HCT116 (cell line): ENCODE measurements around the gene LY86. TPM values are rescaled to one million over a fixed set of nuclear protein-coding genes. Genes with fewer than 3 reads are reported as not detected.

ENCODE experiments used
- ATAC-seq: fragments of 200-7000 bp; cut with Tn5 transposase; 2 replicates; pipeline ENCODE4 v1.9.1; 2020; ENCODE audit warnings: mild to moderate bottlenecking, moderate library complexity
- BruUV-seq: library from RNA; stranded (reverse); fragments of 400-500 nt; replicated peaks from 2 replicates; lab custom pipeline; 2021; lab: Mats Ljungman, UMichigan
- CTCF ChIA-PET: fragments of 300-600 bp; sonication (Branson Sonifier 250); formaldehyde crosslinking; loops from one replicate; lab custom pipeline; 2021; ENCODE audit warnings: antibody characterized with exemption; lab: Charles Lee
- POLR2A ChIA-PET: fragments of 300-600, 350-600 bp; sonication (Branson Sonifier 250); formaldehyde crosslinking; loops from one replicate; lab custom pipeline; 2021; ENCODE audit warnings: antibody characterized with exemption; lab: Charles Lee
- RAD21 ChIA-PET, 2 experiments: fragments of 300-600 bp; sonication (Branson Sonifier 250); formaldehyde crosslinking; loops; one replicate each; lab custom pipeline; 2023; ENCODE audit warnings: low total read pairs in 2 of 2; ENCODE audit not compliant: uncharacterized antibody in 2 of 2, unreplicated experiment in 2 of 2, low non-redundant PET in 1 of 2; lab: Charles Lee
- DNase-seq: peaks from one replicate; pipeline ENCODE4 v3.0.0-alpha.2; 2010; ENCODE audit warnings: low read depth, low spot score
- H2AFZ ChIP-seq: fragments of 200-600 bp; shearing (Covaris generic), sonication (generic); 2 replicates; pipeline ENCODE4 v1.6.1; 2017; ENCODE audit warnings: low read depth, mixed run types, mixed read lengths, antibody characterized with exemption, low read length; ENCODE audit not compliant: poor library complexity, severe bottlenecking
- H3K27ac ChIP-seq: 2 replicates; pipeline ENCODE4 v1.5.1; 2012; ENCODE audit warnings: low read depth, low read length
- H3K27me3 ChIP-seq: fragments of 200-600 bp; sonication (generic); 2 replicates; pipeline ENCODE4 v1.6.1; 2016; ENCODE audit warnings: mixed run types, low read length, mixed read lengths; ENCODE audit not compliant: insufficient read depth
- H3K36me3 ChIP-seq, 2 experiments: fragments of 200-500 bp in 1 of 2; fragments of 200-600 bp in 1 of 2; sonication (Bioruptor generic) in 1 of 2; sonication (generic) in 1 of 2; 2 replicates each; pipeline versions ENCODE4 v1.5.1 to v1.6.1; 2014 to 2016; ENCODE audit warnings: low read length in 2 of 2, inconsistent platforms in 1 of 2, mixed read lengths in 1 of 2, mixed run types in 1 of 2; ENCODE audit not compliant: insufficient read depth in 2 of 2, control insufficient read depth in 1 of 2
- H3K4me1 ChIP-seq, 2 experiments: fragments of 200-600 bp in 1 of 2; sonication (generic) in 1 of 2; 2 replicates each; pipeline versions ENCODE4 v1.5.1 to v1.6.1; 2012 to 2017; ENCODE audit warnings: low read length in 2 of 2, inconsistent platforms in 1 of 2, mild to moderate bottlenecking in 1 of 2, mixed read lengths in 1 of 2, mixed run types in 1 of 2, moderate library complexity in 1 of 2; ENCODE audit not compliant: insufficient read depth in 2 of 2, control insufficient read depth in 1 of 2
- H3K4me2 ChIP-seq: fragments of 200-600 bp; sonication (generic); 2 replicates; pipeline ENCODE4 v1.6.1; 2017; ENCODE audit warnings: mixed run types, low read length, mixed read lengths
- H3K4me3 ChIP-seq, 2 experiments: fragments of 200-600 bp in 1 of 2; sonication (generic) in 1 of 2; replicated peaks in 1 of 2; 2 replicates each; pipeline ENCODE4 v1.5.1; 2011 to 2016; ENCODE audit warnings: low read length in 2 of 2, control low read depth in 1 of 2, low read depth in 1 of 2, mild to moderate bottlenecking in 1 of 2, mixed read lengths in 1 of 2, mixed run types in 1 of 2
- H3K79me2 ChIP-seq: fragments of 200-600 bp; sonication (generic); 2 replicates; pipeline ENCODE4 v1.6.1; 2017; ENCODE audit warnings: mild to moderate bottlenecking, mixed run types, low read length, moderate library complexity, mixed read lengths; ENCODE audit not compliant: insufficient read depth
- H3K9ac ChIP-seq: fragments of 200-600 bp; sonication (generic); 2 replicates; pipeline ENCODE4 v1.6.1; 2016; ENCODE audit warnings: low read length, mixed read lengths
- H3K9me2 ChIP-seq: fragments of 200-600 bp; sonication (generic), shearing (Covaris generic); 2 replicates; pipeline ENCODE4 v1.6.1; 2017; ENCODE audit warnings: mixed run types, mild to moderate bottlenecking, moderate library complexity; ENCODE audit not compliant: insufficient read depth
- H3K9me3 ChIP-seq, 2 experiments: fragments of 200-500 bp in 1 of 2; fragments of 200-600 bp in 1 of 2; sonication (Bioruptor generic) in 1 of 2; sonication (generic) in 1 of 2; 2 replicates each; pipeline ENCODE4 v1.6.1; 2014 to 2017; ENCODE audit warnings: low read length in 2 of 2, mixed read lengths in 2 of 2, inconsistent platforms in 1 of 2, low read depth in 1 of 2, mild to moderate bottlenecking in 1 of 2, mixed run types in 1 of 2, moderate library complexity in 1 of 2; ENCODE audit not compliant: control insufficient read depth in 1 of 2, insufficient read depth in 1 of 2
- H4K20me1 ChIP-seq: fragments of 200-600 bp; sonication (generic), shearing (Covaris generic); 2 replicates; pipeline ENCODE4 v1.6.1; 2017; ENCODE audit warnings: mixed run types, mild to moderate bottlenecking, moderate library complexity; ENCODE audit not compliant: insufficient read depth
- ELF1 ChIP-seq: IDR thresholded peaks from 2 replicates; pipeline ENCODE4 v1.6.1; 2012; ENCODE audit warnings: low read depth, borderline replicate concordance
- ZNF274 ChIP-seq: fragments of 200-500 bp; sonication (Bioruptor generic); IDR thresholded peaks from 2 replicates; pipeline ENCODE4 v1.6.1; 2014; ENCODE audit warnings: mild to moderate bottlenecking, low read depth, low read length, inconsistent platforms
- intact Hi-C: fragments of 100-400 bp; cut with micrococcal nuclease; formaldehyde crosslinking; loops from 2 replicates; pipeline ENCODE4 v1.10.0; 2022
- total RNA-seq: library from RNA; stranded (reverse); gene quantifications from one replicate; pipeline ENCODE4 v1.2.1, GENCODE V29; 2021; ENCODE audit not compliant: unreplicated experiment
- TF ChIP-seq, protein P1 (sequence below): IDR thresholded peaks from 2 replicates; pipeline ENCODE4 v1.6.1; 2011; ENCODE audit warnings: mild to moderate bottlenecking, low read length, moderate library complexity; ENCODE audit not compliant: insufficient replicate concordance; ENCODE audit errors: extremely low read depth
- TF ChIP-seq, protein P2 (sequence below): IDR thresholded peaks from 2 replicates; pipeline ENCODE4 v1.6.1; 2012; ENCODE audit warnings: low read depth

The LY86 gene
- total RNA-seq, 1 experiment from 2014 or later = not detected

DNA sequence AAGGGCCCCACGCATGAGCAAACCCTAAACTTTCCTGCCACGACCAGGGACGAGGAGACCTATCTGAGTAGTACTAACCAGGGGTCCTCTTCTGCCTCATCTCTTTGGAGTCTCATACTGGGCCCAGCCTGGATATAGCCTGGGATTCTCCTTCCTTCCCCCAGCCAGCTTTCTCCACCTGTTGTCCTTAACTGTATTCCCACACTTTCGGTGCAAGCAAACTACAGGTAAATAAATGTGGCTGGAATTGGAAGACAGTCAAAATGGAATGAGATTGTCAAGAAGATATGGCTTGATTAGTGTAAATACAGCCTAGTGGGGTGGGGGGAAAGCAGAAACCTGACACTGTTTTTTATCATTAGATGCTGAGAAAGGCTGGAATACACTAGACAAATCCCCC, 23.5 kb upstream of the LY86 start (continued):
- TF ChIP-seq, protein P1, sequence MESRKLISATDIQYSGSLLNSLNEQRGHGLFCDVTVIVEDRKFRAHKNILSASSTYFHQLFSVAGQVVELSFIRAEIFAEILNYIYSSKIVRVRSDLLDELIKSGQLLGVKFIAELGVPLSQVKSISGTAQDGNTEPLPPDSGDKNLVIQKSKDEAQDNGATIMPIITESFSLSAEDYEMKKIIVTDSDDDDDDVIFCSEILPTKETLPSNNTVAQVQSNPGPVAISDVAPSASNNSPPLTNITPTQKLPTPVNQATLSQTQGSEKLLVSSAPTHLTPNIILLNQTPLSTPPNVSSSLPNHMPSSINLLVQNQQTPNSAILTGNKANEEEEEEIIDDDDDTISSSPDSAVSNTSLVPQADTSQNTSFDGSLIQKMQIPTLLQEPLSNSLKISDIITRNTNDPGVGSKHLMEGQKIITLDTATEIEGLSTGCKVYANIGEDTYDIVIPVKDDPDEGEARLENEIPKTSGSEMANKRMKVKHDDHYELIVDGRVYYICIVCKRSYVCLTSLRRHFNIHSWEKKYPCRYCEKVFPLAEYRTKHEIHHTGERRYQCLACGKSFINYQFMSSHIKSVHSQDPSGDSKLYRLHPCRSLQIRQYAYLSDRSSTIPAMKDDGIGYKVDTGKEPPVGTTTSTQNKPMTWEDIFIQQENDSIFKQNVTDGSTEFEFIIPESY = no peak
- no peak for TF ChIP-seq ZNF274

DNA sequence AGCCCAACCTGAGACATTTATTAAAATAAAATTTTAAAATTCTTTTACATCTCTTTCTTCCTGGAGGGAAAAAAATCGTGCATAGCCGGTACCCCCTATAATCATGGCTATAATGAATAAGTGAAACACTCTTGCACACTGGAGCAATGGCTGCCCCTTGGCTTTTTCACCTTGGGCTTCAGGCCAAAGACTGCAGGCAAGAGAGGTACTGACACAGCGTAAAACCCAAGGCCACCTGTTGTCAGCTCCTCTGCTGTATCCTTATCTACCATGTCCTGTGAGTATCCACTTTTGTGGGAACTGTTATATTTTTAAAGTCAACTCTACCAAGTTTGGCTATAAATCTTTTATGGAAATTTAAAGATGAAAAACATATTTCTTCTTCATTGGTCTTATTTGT, 23.0 kb upstream of the LY86 start:
- Histone ChIP-seq H3K79me2 (no peaks in the 10 kb centered on the region), H3K27me3 (peaks cover 27% of the 10 kb centered on the region), H3K4me1 (no peaks in the 10 kb centered on the region), H3K36me3 (no peaks in the 10 kb centered on the region)
- TF ChIP-seq, protein P2, sequence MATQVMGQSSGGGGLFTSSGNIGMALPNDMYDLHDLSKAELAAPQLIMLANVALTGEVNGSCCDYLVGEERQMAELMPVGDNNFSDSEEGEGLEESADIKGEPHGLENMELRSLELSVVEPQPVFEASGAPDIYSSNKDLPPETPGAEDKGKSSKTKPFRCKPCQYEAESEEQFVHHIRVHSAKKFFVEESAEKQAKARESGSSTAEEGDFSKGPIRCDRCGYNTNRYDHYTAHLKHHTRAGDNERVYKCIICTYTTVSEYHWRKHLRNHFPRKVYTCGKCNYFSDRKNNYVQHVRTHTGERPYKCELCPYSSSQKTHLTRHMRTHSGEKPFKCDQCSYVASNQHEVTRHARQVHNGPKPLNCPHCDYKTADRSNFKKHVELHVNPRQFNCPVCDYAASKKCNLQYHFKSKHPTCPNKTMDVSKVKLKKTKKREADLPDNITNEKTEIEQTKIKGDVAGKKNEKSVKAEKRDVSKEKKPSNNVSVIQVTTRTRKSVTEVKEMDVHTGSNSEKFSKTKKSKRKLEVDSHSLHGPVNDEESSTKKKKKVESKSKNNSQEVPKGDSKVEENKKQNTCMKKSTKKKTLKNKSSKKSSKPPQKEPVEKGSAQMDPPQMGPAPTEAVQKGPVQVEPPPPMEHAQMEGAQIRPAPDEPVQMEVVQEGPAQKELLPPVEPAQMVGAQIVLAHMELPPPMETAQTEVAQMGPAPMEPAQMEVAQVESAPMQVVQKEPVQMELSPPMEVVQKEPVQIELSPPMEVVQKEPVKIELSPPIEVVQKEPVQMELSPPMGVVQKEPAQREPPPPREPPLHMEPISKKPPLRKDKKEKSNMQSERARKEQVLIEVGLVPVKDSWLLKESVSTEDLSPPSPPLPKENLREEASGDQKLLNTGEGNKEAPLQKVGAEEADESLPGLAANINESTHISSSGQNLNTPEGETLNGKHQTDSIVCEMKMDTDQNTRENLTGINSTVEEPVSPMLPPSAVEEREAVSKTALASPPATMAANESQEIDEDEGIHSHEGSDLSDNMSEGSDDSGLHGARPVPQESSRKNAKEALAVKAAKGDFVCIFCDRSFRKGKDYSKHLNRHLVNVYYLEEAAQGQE = no peak
- TF ChIP-seq ELF1 = no peak
- TF ChIP-seq, all 23 proteins: peak for 0
- no peaks in the 10 kb centered on the region for H4K20me1 ChIP-seq
- H3K4me2 ChIP-seq = no peak overlapping the region
- ChIA-PET CTCF (no interaction called here), POLR2A (no interaction called here), RAD21 (no interaction called here)
- DNase-seq (no peak), ATAC-seq (no peak)
- H3K9me3 ChIP-seq = no peaks in the 10 kb centered on the region
- no peak overlapping the region for H3K9ac ChIP-seq
- no peak overlapping the region for H2AFZ ChIP-seq
- H3K9me2 ChIP-seq = no peaks in the 10 kb centered on the region
- BruUV-seq = no TSS peak
- intact Hi-C loops = no loop called here
- H3K27ac ChIP-seq = no peak overlapping the region
- no peak overlapping the region for H3K4me3 ChIP-seq
